Chondrocyte (in vitro differentiated cells): Measurements from ENCODE around the gene GADL1. TPM values are rescaled to one million over a fixed set of nuclear protein-coding genes. Genes with fewer than 3 reads are reported as not detected.

Experiments
- DNase-seq: peaks from one replicate; pipeline ENCODE4 v3.0.0; 2021; ENCODE audit warnings: mixed read lengths, low spot score
- H3K27ac Mint-ChIP-seq: one replicate; pipeline ENCODE4 v1.8.0; 2021; ENCODE audit warnings: mild to moderate bottlenecking, moderate library complexity, mixed read lengths; ENCODE audit not compliant: unreplicated experiment
- H3K27me3 Mint-ChIP-seq: 2 replicates; pipeline ENCODE4 v1.8.0; 2021; ENCODE audit warnings: low read depth, mixed read lengths
- H3K36me3 Mint-ChIP-seq: 2 replicates; pipeline ENCODE4 v1.8.0; 2021; ENCODE audit warnings: low read depth, mixed read lengths
- H3K4me1 Mint-ChIP-seq: 2 replicates; pipeline ENCODE4 v1.8.0; 2021; ENCODE audit warnings: low read depth, mild to moderate bottlenecking, mixed read lengths
- H3K4me3 Mint-ChIP-seq: one replicate; pipeline ENCODE4 v1.8.0; 2021; ENCODE audit warnings: mild to moderate bottlenecking, moderate library complexity, mixed read lengths; ENCODE audit not compliant: unreplicated experiment
- H3K9me3 Mint-ChIP-seq: 2 replicates; pipeline ENCODE4 v1.8.0; 2021; ENCODE audit warnings: low read depth, mixed read lengths
- CTCF ChIP-seq: fragments of 200-600 bp; sonication (generic); IDR thresholded peaks from 2 replicates; pipeline ENCODE4 v1.5.0; 2021; ENCODE audit warnings: antibody characterized with exemption, mild to moderate bottlenecking, moderate library complexity
- long read RNA-seq: library from polyadenylated mRNA; stranded (forward); transcript quantifications from one replicate; pipeline ENCODE4 v2.0.0, GENCODE V29; 2021
- total RNA-seq: library from RNA; stranded (reverse); gene quantifications from 3 replicates; pipeline ENCODE4 v1.2.1, GENCODE V29; 2021

Gene GADL1, protein sequence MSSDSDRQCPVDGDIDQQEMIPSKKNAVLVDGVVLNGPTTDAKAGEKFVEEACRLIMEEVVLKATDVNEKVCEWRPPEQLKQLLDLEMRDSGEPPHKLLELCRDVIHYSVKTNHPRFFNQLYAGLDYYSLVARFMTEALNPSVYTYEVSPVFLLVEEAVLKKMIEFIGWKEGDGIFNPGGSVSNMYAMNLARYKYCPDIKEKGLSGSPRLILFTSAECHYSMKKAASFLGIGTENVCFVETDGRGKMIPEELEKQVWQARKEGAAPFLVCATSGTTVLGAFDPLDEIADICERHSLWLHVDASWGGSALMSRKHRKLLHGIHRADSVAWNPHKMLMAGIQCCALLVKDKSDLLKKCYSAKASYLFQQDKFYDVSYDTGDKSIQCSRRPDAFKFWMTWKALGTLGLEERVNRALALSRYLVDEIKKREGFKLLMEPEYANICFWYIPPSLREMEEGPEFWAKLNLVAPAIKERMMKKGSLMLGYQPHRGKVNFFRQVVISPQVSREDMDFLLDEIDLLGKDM
- total RNA-seq, result not detected in 3 replicates
- long read RNA-seq, result 0 reads

DNA sequence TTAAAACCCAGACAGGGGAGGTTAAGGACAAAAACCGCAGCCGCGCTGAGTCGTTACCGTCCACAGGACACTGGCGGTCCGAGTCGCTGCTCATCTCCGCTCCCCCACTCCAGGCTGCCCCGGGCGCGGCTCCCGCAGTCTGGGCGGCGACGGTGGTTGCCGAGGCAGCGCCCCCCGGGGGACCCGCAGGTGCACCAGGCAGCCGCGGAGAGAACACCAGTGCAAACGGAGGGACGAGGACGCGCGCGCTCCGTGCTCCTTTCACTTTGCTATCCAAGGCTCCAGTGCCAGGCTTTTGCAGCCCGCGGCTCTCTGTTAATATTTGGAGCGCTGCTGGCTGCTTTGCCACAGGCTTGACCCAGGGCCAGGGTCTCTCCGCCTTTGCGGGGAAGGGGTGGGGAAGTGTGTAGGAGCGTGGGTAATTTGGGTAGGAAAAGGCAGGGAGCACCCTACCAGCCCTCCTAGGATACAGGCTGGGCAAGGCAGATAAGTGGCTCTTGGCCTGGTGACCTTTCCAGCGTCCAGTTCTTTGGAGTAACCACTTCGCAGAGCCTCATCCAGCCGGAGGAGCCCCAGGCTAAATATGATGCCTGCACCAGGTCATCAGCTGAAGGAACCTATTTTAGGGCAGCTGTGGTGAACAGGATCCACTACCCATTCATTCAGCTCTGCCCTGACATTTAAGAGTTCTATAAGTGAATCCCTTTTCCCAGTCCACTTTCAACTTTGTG is at the start of gene GADL1:
TSS of gene GADL1 (minus strand) at position 141 of the 731 bp plus-strand sequence. CDS start at position 94, 47 bp downstream.
- DNase-seq, result peak; percentile 88
- Mint-ChIP-seq H3K9me3 (no peaks in the 10 kb centered on the region), H3K4me3 (peak within 1 kb of the TSS; percentile 68), H3K4me1 (peaks cover 10% of the 10 kb centered on the region), H3K27ac (no peak within 1 kb of the TSS), H3K36me3 (no peaks in the 10 kb centered on the region), H3K27me3 (peaks cover 22% of the 10 kb centered on the region)
- TF ChIP-seq CTCF, result peak; percentile 31

DNA sequence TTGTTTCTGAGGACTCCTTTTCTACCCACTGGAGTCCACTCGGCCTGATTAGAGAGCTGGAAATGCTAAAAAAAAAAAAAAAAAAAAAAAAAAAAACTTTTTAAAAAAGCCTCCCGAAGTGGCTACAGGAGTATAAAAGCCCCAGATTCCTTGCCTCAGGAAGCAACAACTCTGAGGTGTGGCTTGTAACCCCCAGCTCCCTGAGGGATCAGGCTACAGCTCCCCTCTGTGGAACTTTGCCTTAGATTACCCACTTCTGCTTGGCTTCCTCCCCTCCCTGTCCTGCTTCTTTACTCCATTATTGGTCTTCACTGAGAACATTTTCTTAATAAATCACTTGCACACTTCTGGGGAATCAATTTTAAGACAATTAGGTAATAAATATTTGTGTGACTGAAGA is 49.7 kb upstream of the GADL1 start:
- Mint-ChIP-seq H3K9me3 (peaks cover 7% of the 10 kb centered on the region), H3K4me1 (peaks cover 4% of the 10 kb centered on the region), H3K27ac (no peak overlapping the region), H3K4me3 (no peak overlapping the region), H3K27me3 (no peaks in the 10 kb centered on the region), H3K36me3 (peaks cover 4% of the 10 kb centered on the region)
- TF ChIP-seq CTCF, result no peak
- DNase-seq, result no peak

- Mint-ChIP-seq H3K36me3 (peaks cover 4% of the 10 kb centered on the region), H3K27ac (no peak overlapping the region), H3K4me1 (peaks cover 4% of the 10 kb centered on the region), H3K27me3 (no peaks in the 10 kb centered on the region), H3K9me3 (peaks cover 10% of the 10 kb centered on the region), H3K4me3 (no peak overlapping the region)
- no peak for DNase-seq
- no peak for TF ChIP-seq CTCF
These were observed 48.7 kb upstream of the GADL1 start for GRCh38 chr3:30943206-30943605.

DNA sequence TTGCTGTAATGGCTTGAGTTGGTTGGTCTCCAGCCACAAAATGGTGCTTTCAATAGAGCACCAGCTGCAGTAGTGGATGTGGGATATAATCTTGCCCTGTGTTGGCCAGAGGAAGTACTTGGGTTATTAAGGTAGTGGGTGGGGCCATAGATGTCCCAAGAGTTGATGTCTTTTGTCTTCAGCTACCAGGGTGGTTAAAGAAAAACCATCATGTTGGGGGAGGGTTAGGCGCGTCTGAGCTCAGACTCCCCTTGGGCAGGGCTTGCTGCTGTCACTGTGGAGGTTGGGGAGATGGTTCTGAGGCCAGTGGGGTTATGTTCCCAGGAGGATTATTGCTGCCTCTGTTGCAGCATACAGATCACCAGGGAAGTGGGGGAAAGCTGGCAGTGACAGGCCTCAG is 46.9 kb upstream of the GADL1 start:
- Mint-ChIP-seq H3K36me3 (peaks cover 4% of the 10 kb centered on the region), H3K27ac (no peak overlapping the region), H3K9me3 (peaks cover 20% of the 10 kb centered on the region), H3K27me3 (no peaks in the 10 kb centered on the region), H3K4me3 (no peak overlapping the region), H3K4me1 (peaks cover 4% of the 10 kb centered on the region)
- TF ChIP-seq CTCF, result no peak
- no peak for DNase-seq

GRCh38 chr3:30940740-30941139 is 46.3 kb upstream of the GADL1 start:
- Mint-ChIP-seq H3K27me3 (no peaks in the 10 kb centered on the region), H3K9me3 (peaks cover 20% of the 10 kb centered on the region), H3K36me3 (peaks cover 4% of the 10 kb centered on the region), H3K4me3 (no peak overlapping the region), H3K4me1 (peaks cover 4% of the 10 kb centered on the region), H3K27ac (no peak overlapping the region)
- DNase-seq, result no peak
- TF ChIP-seq CTCF, result no peak
